Fibroblast of lung (primary cell): ENCODE data around the gene GJC2.

Experiments
- EZH2 ChIP-seq: IDR thresholded peaks from 2 replicates; pipeline ENCODE4 v1.5.1; 2012; ENCODE audit warnings: low read length, control low read depth, mild to moderate bottlenecking; ENCODE audit errors: missing control alignments
- TF ChIP-seq, protein P1 (sequence below), 2 donors: IDR thresholded peaks in 1 of 2; conservative IDR thresholded peaks in 1 of 2; 1 replicate in 1 of 2; 2 replicates in 1 of 2; pipeline ENCODE4 v1.5.1; 2011 to 2012; ENCODE audit warnings: low read length in 2 of 2, control low read depth in 1 of 2, inconsistent platforms in 1 of 2, low read depth in 1 of 2, mild to moderate bottlenecking in 1 of 2

DNA sequence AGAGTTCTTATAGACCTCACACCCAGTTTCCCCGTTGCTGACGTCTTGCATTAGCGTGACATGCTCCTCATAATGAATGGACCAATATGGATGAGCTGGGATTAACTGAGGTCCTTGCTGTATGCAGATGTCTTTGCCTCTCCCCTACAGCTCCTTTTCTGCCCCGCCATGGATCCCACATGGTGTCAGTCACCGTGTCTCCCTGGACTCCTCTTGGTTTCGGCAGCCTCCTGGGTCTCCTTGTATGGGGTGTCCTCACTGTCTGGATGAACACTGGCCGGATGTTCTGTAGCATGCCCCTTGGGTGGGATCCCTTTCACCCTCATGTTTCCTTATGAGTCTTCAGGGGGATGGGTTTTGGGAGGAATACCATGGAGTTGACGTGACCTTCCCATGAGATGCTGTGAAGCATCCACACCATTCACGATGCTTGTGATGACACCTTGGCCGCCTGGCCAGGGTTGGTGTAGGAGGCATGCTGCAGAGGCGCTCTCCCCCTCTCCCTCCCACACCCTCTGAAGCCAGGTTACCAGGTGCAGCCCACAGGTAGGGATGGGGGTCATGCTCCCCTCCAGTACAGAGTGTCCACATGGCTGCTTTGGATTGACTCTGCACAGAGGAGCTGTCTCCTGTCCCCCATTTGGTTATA, 4.4 kb downstream of the GJC2 start:
- TF ChIP-seq, protein P1, sequence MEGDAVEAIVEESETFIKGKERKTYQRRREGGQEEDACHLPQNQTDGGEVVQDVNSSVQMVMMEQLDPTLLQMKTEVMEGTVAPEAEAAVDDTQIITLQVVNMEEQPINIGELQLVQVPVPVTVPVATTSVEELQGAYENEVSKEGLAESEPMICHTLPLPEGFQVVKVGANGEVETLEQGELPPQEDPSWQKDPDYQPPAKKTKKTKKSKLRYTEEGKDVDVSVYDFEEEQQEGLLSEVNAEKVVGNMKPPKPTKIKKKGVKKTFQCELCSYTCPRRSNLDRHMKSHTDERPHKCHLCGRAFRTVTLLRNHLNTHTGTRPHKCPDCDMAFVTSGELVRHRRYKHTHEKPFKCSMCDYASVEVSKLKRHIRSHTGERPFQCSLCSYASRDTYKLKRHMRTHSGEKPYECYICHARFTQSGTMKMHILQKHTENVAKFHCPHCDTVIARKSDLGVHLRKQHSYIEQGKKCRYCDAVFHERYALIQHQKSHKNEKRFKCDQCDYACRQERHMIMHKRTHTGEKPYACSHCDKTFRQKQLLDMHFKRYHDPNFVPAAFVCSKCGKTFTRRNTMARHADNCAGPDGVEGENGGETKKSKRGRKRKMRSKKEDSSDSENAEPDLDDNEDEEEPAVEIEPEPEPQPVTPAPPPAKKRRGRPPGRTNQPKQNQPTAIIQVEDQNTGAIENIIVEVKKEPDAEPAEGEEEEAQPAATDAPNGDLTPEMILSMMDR (conservative IDR thresholded peaks at IDR 0.05 in 1 of 2, IDR thresholded peaks at IDR 0.05 in 1 of 2; ENCODE audit: low read depth in 1 of 2, low read length in 2 of 2): no peak
- TF ChIP-seq EZH2: no peak
